ENCODE measurements around the gene EZR.

GRCh38 chr6:158780246-158780884, 38.8 kb downstream of the EZR start:
- TF ChIP-seq YY1 (IDR thresholded peaks at IDR 0.05; ENCODE audit: insufficient read depth, insufficient read length) (no peak), ZNF274 (IDR thresholded peaks at IDR 0.05; ENCODE audit: low read depth, low read length) (no peak)

All from NT2/D1 (cell line).